ENCODE results near the gene PRRT3. TPM values are rescaled to one million over a fixed set of nuclear protein-coding genes. Genes with fewer than 3 reads are reported as not detected.

Gene PRRT3
- total RNA-seq, 2 experiments from 2014 or later, result 5.6 to 5.7 TPM

DNA sequence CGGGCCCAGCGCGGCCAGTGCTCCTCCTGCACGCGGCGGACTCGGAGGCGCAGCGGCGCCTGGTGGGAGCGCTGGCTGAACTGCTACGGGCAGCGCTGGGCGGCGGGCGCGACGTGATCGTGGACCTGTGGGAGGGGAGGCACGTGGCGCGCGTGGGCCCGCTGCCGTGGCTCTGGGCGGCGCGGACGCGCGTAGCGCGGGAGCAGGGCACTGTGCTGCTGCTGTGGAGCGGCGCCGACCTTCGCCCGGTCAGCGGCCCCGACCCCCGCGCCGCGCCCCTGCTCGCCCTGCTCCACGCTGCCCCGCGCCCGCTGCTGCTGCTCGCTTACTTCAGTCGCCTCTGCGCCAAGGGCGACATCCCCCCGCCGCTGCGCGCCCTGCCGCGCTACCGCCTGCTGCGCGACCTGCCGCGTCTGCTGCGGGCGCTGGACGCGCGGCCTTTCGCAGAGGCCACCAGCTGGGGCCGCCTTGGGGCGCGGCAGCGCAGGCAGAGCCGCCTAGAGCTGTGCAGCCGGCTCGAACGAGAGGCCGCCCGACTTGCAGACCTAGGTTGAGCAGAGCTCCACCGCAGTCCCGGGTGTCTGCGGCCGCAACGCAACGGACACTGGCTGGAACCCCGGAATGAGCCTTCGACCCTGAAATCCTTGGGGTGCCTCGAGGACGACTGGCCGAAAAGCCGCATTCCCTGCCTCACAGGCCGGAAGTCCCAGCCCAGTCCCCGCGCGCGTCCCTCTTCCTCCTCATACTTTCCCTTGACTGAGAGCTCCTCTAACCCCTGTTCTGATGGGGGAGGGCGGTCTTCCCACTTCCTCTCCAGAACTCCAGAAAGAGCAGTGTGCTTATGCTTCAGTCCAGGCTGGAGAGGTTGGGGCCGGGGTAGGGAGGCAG lies 36.7 kb downstream of the PRRT3 start:
- Mint-ChIP-seq H3K9me3 (no peaks in the 10 kb centered on the region), H3K4me3 (peak overlapping the region; percentile 70), H3K27ac (peak overlapping the region; percentile 25), H3K36me3 (ENCODE audit: low read depth) (no peaks in the 10 kb centered on the region), H3K4me1 (ENCODE audit: low read depth) (peaks cover 17% of the 10 kb centered on the region), H3K27me3 (peaks cover 6% of the 10 kb centered on the region)
- ChIA-PET POLR2A (interaction anchor here (0.7 to 1.4 kb wide), 7 partner anchors 10 to 123 kb away, joined by 3 to 5 read pairs (median 4); partner anchors contain the start of genes ARPC4, IL17RE and TADA3), CTCF (interaction anchor here (1.0 to 7.0 kb wide), 3 partner anchors 17 to 67 kb away, joined by 3 to 46 read pairs (median 3); partner anchors contain the start of gene CRELD1)
- intact Hi-C loops (cut with micrococcal nuclease), result no loop called here
- TF ChIP-seq, protein P1, sequence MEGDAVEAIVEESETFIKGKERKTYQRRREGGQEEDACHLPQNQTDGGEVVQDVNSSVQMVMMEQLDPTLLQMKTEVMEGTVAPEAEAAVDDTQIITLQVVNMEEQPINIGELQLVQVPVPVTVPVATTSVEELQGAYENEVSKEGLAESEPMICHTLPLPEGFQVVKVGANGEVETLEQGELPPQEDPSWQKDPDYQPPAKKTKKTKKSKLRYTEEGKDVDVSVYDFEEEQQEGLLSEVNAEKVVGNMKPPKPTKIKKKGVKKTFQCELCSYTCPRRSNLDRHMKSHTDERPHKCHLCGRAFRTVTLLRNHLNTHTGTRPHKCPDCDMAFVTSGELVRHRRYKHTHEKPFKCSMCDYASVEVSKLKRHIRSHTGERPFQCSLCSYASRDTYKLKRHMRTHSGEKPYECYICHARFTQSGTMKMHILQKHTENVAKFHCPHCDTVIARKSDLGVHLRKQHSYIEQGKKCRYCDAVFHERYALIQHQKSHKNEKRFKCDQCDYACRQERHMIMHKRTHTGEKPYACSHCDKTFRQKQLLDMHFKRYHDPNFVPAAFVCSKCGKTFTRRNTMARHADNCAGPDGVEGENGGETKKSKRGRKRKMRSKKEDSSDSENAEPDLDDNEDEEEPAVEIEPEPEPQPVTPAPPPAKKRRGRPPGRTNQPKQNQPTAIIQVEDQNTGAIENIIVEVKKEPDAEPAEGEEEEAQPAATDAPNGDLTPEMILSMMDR (IDR thresholded peaks at IDR 0.05), result peak; percentile 24
- ATAC-seq (peak; percentile 34), DNase-seq (peak; percentile 32)

DNA sequence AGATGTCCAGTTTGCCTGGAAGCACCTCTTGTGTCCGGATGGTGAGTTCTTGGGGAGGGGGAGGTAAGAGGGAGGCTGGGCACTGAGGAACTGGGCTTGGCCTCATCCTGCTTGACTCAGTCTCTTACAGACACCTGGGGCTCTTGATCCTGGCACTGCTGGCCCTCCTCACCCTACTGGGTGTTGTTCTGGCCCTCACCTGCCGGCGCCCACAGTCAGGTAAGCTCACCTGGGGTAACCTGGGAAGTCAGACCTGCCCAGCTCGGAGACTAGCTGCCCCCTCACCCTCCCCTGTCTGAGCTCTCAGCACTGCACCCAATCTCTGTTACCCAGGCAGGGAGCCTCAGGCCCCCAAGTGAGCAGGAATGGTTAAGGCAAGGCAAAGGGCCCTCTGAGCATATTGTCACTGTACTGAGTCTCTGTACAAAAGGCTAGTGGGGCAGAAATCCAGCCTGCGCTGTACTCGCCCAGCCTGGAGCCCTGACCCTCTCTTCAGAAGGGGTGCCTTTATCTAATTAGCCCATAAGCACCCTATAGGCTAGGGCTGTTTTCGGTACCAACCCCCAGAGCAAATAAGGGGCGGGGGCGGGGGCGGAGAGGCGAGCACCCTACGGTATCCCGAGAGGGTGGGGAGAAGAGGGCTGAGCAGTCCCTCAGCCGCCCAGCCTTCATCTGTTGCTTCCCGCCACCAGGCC lies 37.5 kb downstream of the PRRT3 start:
- H3K4me3 Mint-ChIP-seq, result peak overlapping the region; percentile 26
- ATAC-seq (peak; percentile 51), DNase-seq (peak; percentile 50)
- peaks cover 6% of the 10 kb centered on the region for H3K27me3 Mint-ChIP-seq
- peaks cover 18% of the 10 kb centered on the region for H3K4me1 Mint-ChIP-seq (ENCODE audit: low read depth)
- ChIA-PET POLR2A (interaction anchor here (0.8 to 1.4 kb wide), 2 partner anchors 18 to 24 kb away, joined by 3 to 7 read pairs; no protein-coding TSS in a partner anchor), CTCF (interaction anchor here (0.9 to 7.0 kb wide), 5 partner anchors 10 to 69 kb away, joined by 3 to 46 read pairs (median 3); partner anchors contain the start of genes CRELD1 and IL17RE)
- TF ChIP-seq, protein P1 (IDR thresholded peaks at IDR 0.05), result no peak
- no peaks in the 10 kb centered on the region for H3K36me3 Mint-ChIP-seq (ENCODE audit: low read depth)
- no peak overlapping the region for H3K27ac Mint-ChIP-seq
- H3K9me3 Mint-ChIP-seq, result no peaks in the 10 kb centered on the region
- intact Hi-C loops (cut with micrococcal nuclease), result no loop called here

DNA sequence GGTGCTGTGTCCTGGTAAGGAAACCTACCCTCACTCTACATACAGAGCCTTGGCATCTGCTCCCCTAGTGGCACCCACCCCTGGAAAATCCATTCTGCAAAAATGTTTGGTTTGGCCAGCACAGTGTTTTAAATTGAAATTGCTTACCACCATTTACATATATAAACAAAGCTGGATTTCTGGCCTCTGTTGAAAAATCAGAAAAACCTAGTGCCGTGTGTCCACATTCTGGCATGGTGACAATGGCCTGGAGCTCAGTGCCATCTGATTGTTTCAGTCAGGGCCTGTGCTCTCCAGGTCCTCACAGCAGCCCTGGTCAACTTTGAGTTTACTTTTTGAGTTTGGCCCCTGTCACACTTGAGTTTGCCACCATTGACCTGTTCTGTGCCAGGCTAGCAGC lies 38.2 kb downstream of the PRRT3 start:
- Mint-ChIP-seq H3K4me1 (ENCODE audit: low read depth) (peaks cover 25% of the 10 kb centered on the region), H3K36me3 (ENCODE audit: low read depth) (no peaks in the 10 kb centered on the region), H3K4me3 (no peak overlapping the region), H3K27me3 (peaks cover 6% of the 10 kb centered on the region), H3K9me3 (no peaks in the 10 kb centered on the region), H3K27ac (no peak overlapping the region)
- ChIA-PET CTCF (interaction anchor here (0.9 to 7.0 kb wide), 6 partner anchors 9 to 68 kb away, joined by 3 to 46 read pairs (median 3); partner anchors contain the start of genes CRELD1 and IL17RE), POLR2A (interaction anchor here (0.8 to 1.4 kb wide), 2 partner anchors 19 to 23 kb away, joined by 3 to 7 read pairs; no protein-coding TSS in a partner anchor)
- no peak for ATAC-seq
- TF ChIP-seq, protein P1 (IDR thresholded peaks at IDR 0.05), result no peak
- intact Hi-C loops (cut with micrococcal nuclease), result no loop called here
- DNase-seq, result no peak

DNA sequence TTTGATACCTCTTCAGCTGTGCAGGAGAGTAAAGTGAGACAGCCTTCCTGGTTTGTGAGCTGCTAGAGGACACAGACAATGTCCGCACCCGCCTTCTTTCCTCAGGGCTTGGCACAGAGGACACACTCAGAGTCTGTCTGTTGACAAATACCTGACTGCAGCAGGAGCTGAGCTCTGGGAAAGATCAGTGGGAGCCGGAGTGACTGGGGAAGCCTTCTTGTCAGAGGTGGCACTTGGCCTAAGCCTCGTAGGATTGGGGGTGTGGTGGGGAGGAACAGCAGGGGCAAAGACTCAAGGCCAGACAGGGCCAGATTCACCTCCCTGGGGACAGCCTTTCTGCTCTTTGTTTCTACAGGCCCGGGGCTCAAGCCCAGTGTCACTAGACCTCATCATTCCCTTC lies 38.6 kb downstream of the PRRT3 start:
- Mint-ChIP-seq H3K9me3 (no peaks in the 10 kb centered on the region), H3K4me1 (ENCODE audit: low read depth) (peaks cover 25% of the 10 kb centered on the region), H3K27me3 (peaks cover 6% of the 10 kb centered on the region), H3K27ac (no peak overlapping the region), H3K4me3 (no peak overlapping the region), H3K36me3 (ENCODE audit: low read depth) (no peaks in the 10 kb centered on the region)
- TF ChIP-seq, protein P1 (IDR thresholded peaks at IDR 0.05), result no peak
- CTCF ChIA-PET, result interaction anchor here (0.9 to 7.0 kb wide), 6 partner anchors 9 to 68 kb away, joined by 3 to 46 read pairs (median 3); partner anchors contain the start of genes CRELD1 and IL17RE
- no peak for ATAC-seq
- POLR2A ChIA-PET, result interaction anchor here (1.4 kb wide), 1 partner anchor 19 kb away, joined by 7 read pairs; no protein-coding TSS in a partner anchor
- DNase-seq, result no peak
- intact Hi-C loops (cut with micrococcal nuclease), result no loop called here
